Ovary (tissue), 3 donors: Measurements from ENCODE around the gene CCDC110.

Experiments
- EP300 ChIP-seq: sonication (generic); formaldehyde crosslinking; IDR thresholded peaks from one replicate; pipeline ENCODE4 v1.6.1; 2017; ENCODE audit warnings: antibody characterized with exemption
- POLR2A ChIP-seq: fragments of 450-650 bp; IDR thresholded peaks from one replicate; pipeline ENCODE4 v1.6.1; 2017; ENCODE audit warnings: antibody characterized with exemption, mild to moderate bottlenecking, moderate library complexity
- TF ChIP-seq, protein P1 (sequence below), 3 donors: fragments of 450-650 bp in 2 of 3; fragments of 200-600 bp in 1 of 3; IDR thresholded peaks; one replicate each; pipeline versions ENCODE4 v1.5.1 to v1.8.0; 2016 to 2022; ENCODE audit warnings: antibody characterized with exemption in 3 of 3, mild to moderate bottlenecking in 1 of 3
- donor health status: DM: no; HTN: no; CAD: no.

DNA sequence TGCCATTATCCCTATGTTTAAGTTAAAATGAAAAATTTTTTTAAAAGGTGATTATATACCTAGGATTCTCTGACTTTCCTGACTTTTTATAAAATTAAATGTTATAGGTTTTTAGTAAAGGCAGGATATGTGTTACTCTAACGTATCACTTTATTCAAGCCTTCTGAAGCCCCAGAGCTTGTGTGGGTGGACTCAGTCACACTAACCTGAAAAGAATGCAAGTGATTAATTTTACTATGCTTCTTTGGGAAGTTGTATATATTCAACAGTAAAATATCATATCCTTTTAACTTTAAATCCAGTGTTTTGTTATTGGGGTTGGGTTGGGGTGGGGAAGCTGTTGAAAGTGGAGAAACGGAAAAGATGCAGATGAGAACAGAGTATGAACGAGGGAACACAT lies 41.0 kb upstream of the CCDC110 start:
- TF ChIP-seq, protein P1, sequence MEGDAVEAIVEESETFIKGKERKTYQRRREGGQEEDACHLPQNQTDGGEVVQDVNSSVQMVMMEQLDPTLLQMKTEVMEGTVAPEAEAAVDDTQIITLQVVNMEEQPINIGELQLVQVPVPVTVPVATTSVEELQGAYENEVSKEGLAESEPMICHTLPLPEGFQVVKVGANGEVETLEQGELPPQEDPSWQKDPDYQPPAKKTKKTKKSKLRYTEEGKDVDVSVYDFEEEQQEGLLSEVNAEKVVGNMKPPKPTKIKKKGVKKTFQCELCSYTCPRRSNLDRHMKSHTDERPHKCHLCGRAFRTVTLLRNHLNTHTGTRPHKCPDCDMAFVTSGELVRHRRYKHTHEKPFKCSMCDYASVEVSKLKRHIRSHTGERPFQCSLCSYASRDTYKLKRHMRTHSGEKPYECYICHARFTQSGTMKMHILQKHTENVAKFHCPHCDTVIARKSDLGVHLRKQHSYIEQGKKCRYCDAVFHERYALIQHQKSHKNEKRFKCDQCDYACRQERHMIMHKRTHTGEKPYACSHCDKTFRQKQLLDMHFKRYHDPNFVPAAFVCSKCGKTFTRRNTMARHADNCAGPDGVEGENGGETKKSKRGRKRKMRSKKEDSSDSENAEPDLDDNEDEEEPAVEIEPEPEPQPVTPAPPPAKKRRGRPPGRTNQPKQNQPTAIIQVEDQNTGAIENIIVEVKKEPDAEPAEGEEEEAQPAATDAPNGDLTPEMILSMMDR (IDR thresholded peaks at IDR 0.05) = no peak
- TF ChIP-seq EP300 (no peak), POLR2A (no peak)
